IPS-15b (cell line): ENCODE results near the gene SOX30.

ENCODE experiments used
- H3K27me3 ChIP-seq: one replicate; pipeline ENCODE4 v1.6.1; 2013; ENCODE audit warnings: low read length; ENCODE audit not compliant: control insufficient read depth, insufficient read depth
- H3K36me3 ChIP-seq: one replicate; pipeline ENCODE4 v1.6.1; 2013; ENCODE audit warnings: low read length; ENCODE audit not compliant: control insufficient read depth, insufficient read depth
- H3K4me1 ChIP-seq: one replicate; pipeline ENCODE4 v1.6.1; 2013; ENCODE audit warnings: mild to moderate bottlenecking, low read length; ENCODE audit not compliant: control insufficient read depth, insufficient read depth
- H3K4me3 ChIP-seq: one replicate; pipeline ENCODE4 v1.5.1; 2013; ENCODE audit warnings: low read depth, low read length
- H3K9ac ChIP-seq: one replicate; pipeline ENCODE4 v1.6.1; 2013; ENCODE audit warnings: low read depth, mild to moderate bottlenecking, low read length
- H3K9me3 ChIP-seq: one replicate; pipeline ENCODE4 v1.6.1; 2013; ENCODE audit warnings: mild to moderate bottlenecking, low read length; ENCODE audit not compliant: control insufficient read depth, insufficient read depth

Gene SOX30

DNA sequence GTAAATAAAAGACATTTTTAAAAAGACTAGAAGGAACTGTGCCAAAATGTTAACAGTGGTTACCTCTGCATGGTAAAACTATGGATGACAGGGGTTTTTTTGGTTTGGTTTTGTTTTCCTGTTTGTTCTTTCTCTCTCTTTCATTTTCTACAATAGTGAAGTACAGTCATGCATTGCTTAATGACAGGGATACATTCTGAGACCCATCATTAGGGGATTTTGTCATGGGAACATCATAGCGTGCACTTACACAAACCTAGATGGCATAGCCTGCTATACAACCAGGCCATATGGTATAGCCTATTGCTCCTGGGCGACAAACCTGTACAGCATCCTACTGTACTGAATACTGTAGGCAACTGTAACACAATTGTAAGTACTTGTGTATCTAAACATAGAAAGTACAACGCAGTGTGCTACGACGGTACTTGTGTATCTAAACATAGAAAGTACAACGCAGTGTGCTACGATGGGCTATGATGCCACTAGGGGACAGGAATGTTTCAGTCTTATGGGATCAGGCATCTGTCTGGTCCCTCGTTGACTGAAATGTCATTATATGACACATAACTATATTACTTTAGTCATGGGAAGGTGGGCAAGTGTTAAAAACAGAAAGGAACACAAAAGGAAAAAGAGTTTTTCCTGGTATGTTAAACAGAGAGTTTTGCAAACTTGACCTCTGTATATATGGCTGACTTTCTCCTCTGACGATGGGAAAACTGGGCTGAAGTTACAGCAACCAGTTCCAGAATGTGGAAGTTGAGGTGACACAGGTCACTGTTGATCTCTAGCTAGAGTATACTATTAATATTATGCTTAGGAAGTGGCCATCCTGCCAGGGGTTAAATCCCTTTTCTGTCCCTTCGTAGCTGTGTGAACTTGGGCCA is 69.3 kb downstream of the SOX30 start:
- Histone ChIP-seq H3K27me3 (no peaks in the 10 kb centered on the region), H3K36me3 (no peaks in the 10 kb centered on the region), H3K4me1 (no peaks in the 10 kb centered on the region), H3K4me3 (no peak overlapping the region), H3K9me3 (no peaks in the 10 kb centered on the region), H3K9ac (no peak overlapping the region)

DNA sequence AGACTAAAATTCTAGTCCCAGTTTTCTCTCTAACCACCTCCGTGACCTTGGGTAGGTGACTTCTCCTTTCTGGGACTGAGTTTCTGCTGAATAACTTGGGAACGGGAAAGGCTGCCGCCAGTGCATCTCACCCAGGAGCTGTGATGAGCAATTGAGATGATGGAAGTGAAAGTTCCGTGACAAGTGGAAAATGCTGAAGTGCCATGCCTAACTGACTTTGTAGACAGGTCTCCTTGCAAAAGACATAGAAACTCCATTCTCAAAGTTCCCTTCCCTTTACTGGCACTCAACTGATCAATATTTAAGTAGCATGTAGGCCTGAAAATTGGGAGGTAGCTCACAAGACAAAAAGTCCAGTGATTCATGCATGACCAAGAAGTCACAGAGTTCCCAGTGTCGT is 70.3 kb downstream of the SOX30 start:
- H3K36me3 ChIP-seq, result no peaks in the 10 kb centered on the region
- no peak overlapping the region for H3K4me3 ChIP-seq
- no peaks in the 10 kb centered on the region for H3K4me1 ChIP-seq
- H3K9ac ChIP-seq, result no peak overlapping the region
- no peaks in the 10 kb centered on the region for H3K9me3 ChIP-seq
- H3K27me3 ChIP-seq, result peaks cover 3% of the 10 kb centered on the region

DNA sequence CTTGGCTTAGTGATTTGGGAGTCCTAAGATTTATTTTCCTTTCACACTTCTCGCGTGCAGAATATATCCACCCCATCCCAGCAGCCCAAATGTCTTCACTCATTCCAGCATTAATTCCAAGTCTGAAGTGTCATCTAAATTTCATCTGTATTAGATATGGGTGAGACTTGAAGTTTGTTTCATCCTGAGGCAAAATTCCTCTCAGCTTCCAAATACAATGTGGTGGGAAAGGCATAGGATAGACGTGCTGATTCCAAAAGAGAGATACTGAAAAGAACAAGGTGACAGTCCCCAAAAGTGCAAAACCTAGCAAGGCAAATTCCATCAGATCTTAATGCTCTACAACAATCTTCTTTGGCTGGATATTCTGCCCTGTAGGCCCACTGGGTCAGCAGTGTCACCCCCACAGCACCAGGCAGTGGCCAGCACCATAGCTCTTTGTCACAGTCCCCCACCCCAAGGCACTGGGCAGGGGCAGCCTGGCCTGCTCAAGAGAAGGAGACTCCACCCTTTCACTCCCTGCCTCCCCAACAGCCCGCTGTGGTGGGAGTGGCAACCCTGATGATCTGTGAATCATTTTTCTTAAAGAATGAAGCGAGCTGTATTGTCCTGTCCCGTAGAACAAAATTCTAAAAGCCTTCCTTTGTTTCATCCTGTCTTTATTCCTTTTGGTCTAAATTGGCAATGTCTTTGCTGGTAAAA is 74.0 kb downstream of the SOX30 start:
- Histone ChIP-seq H3K9me3 (no peaks in the 10 kb centered on the region), H3K27me3 (peaks cover 24% of the 10 kb centered on the region), H3K4me3 (no peak overlapping the region), H3K4me1 (peaks cover 2% of the 10 kb centered on the region), H3K9ac (no peak overlapping the region), H3K36me3 (no peaks in the 10 kb centered on the region)

DNA sequence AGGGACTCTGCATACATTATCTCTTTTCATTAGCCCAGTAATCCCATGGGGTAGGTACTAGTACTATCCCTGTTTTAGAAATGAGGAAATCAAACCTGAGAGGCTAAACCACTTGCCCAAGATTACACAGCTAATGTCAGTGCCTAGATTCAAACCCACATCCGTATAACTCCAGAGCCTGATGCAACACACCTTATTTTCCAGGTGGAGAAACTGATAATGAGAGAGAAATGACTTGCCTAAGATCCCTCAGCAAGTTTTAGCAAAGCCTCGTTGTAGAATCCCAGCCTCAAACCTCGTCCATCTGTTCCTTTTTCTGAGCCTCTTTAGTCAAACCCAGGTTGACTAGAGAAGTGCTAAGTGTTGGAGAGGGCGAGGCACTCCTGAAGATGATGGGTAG is 75.6 kb downstream of the SOX30 start:
- peaks cover 24% of the 10 kb centered on the region for H3K27me3 ChIP-seq
- no peaks in the 10 kb centered on the region for H3K36me3 ChIP-seq
- peaks cover 2% of the 10 kb centered on the region for H3K4me1 ChIP-seq
- H3K9me3 ChIP-seq, result no peaks in the 10 kb centered on the region
- no peak overlapping the region for H3K9ac ChIP-seq
- H3K4me3 ChIP-seq, result no peak overlapping the region
